HepG2 (cell line): Measurements from ENCODE around the gene DST. TPM values are rescaled to one million over a fixed set of nuclear protein-coding genes. Genes with fewer than 3 reads are reported as not detected.

Experiments
- AGO1 ChIP-seq: fragments of 200-400 bp; formaldehyde crosslinking; IDR thresholded peaks from 2 replicates; pipeline ENCODE4 v1.6.1; 2017; ENCODE audit warnings: mild to moderate bottlenecking, low read depth, low read length, moderate library complexity; ENCODE audit not compliant: poor library complexity, severe bottlenecking
- CBX1 ChIP-seq: IDR thresholded peaks from one replicate; pipeline ENCODE4 v1.6.1; 2016; ENCODE audit warnings: antibody characterized with exemption, low read depth
- CREB1 ChIP-seq, 2 experiments: fragments of 450-650 bp in 1 of 2; IDR thresholded peaks; 2 replicates each; pipeline ENCODE4 v1.6.1; 2016 to 2017; ENCODE audit warnings: control low read depth in 1 of 2, mild to moderate bottlenecking in 1 of 2, missing compliant biosample characterization in 1 of 2, missing genetic modification characterization in 1 of 2
- ERF ChIP-seq: IDR thresholded peaks from 2 replicates; pipeline ENCODE4 v1.6.1; 2018; ENCODE audit warnings: missing biosample characterization, missing genetic modification reagents
- GFI1 ChIP-seq: sonication (generic); formaldehyde crosslinking; IDR thresholded peaks from 2 replicates; pipeline ENCODE4 v1.5.0; 2020; ENCODE audit warnings: missing genetic modification reagents, mild to moderate bottlenecking, borderline replicate concordance
- HES4 ChIP-seq: sonication (generic); formaldehyde crosslinking; IDR thresholded peaks from 2 replicates; pipeline ENCODE4 v1.9.0; 2021; ENCODE audit warnings: mild to moderate bottlenecking, missing genetic modification reagents, borderline replicate concordance
- MTA1 ChIP-seq: sonication (generic); formaldehyde crosslinking; IDR thresholded peaks from 2 replicates; pipeline ENCODE4 v1.4.0; 2020; ENCODE audit warnings: missing genetic modification reagents, mild to moderate bottlenecking, borderline replicate concordance
- PHF5A ChIP-seq: IDR thresholded peaks from one replicate; pipeline ENCODE4 v1.6.1; 2018; ENCODE audit warnings: low read depth, missing genetic modification reagents; ENCODE audit not compliant: unreplicated experiment
- POGZ ChIP-seq: sonication (generic); formaldehyde crosslinking; IDR thresholded peaks from 2 replicates; pipeline ENCODE4 v1.4.0; 2020; ENCODE audit warnings: mild to moderate bottlenecking, missing genetic modification reagents
- RNF2 ChIP-seq: fragments of 450-650 bp; conservative IDR thresholded peaks from 2 replicates; pipeline ENCODE4 v1.6.1; 2016; ENCODE audit warnings: low read depth
- RORA ChIP-seq: sonication (generic); formaldehyde crosslinking; IDR thresholded peaks from 2 replicates; pipeline ENCODE4 v1.5.0; 2020; ENCODE audit warnings: mild to moderate bottlenecking, missing genetic modification reagents, moderate library complexity
- RXRB ChIP-seq: IDR thresholded peaks from 2 replicates; pipeline ENCODE4 v1.6.1; 2016; ENCODE audit warnings: borderline replicate concordance, missing genetic modification reagents, missing compliant biosample characterization
- SIX1 ChIP-seq: sonication (generic); formaldehyde crosslinking; IDR thresholded peaks from 2 replicates; pipeline ENCODE4 v1.4.0; 2020; ENCODE audit warnings: missing genetic modification reagents, borderline replicate concordance
- SNRNP70 ChIP-seq: fragments of 200-400 bp; formaldehyde crosslinking; IDR thresholded peaks from 2 replicates; pipeline ENCODE4 v1.6.1; 2017; ENCODE audit warnings: mild to moderate bottlenecking, low read depth, low read length, moderate library complexity
- SOX5 ChIP-seq: IDR thresholded peaks from 2 replicates; pipeline ENCODE4 v1.6.1; 2016; ENCODE audit warnings: borderline replicate concordance
- ZBTB42 ChIP-seq: sonication (generic); formaldehyde crosslinking; IDR thresholded peaks from 2 replicates; pipeline ENCODE4 v1.5.0; 2020; ENCODE audit warnings: mild to moderate bottlenecking, missing genetic modification reagents
- polyA plus RNA-seq, 8 experiments: library from polyadenylated mRNA; depleted of rRNA in 3 of 8; stranded (reverse) in 7 of 8; unstranded in 1 of 8; fragments of >200 nt; fragmentation: Illumina TruSeq in 4 of 8; extraction: Trizol in 4 of 8; gene quantifications; 2 replicates each; pipeline versions ENCODE4 v1.2.1 to v1.2.3, GENCODE V29; 2011 to 2016; ENCODE audit warnings: low read depth in 4 of 8, missing spikeins in 1 of 8, mixed read lengths in 1 of 8; ENCODE audit not compliant: insufficient read depth in 1 of 8
- total RNA-seq, 5 experiments: library from RNA; depleted of rRNA; stranded (reverse); fragments of >200 nt; fragmentation: Illumina TruSeq; extraction: Trizol; gene quantifications; 2 replicates each; pipeline ENCODE4 v1.2.3, GENCODE V29; 2016; ENCODE audit warnings: low read depth in 1 of 5
- TF ChIP-seq, protein P1 (sequence below): sonication (generic); formaldehyde crosslinking; IDR thresholded peaks from 2 replicates; pipeline ENCODE4 v1.4.0; 2020; ENCODE audit warnings: missing genetic modification reagents
- TF ChIP-seq, protein P2 (sequence below): IDR thresholded peaks from 2 replicates; pipeline ENCODE4 v1.6.1; 2016

DST gene
- total and polyA plus RNA-seq, 2 of the 13 experiments (the other 11 are each of a cell fraction or from before 2014, with no cell fraction given): 64.4 to 89.0 TPM

DNA sequence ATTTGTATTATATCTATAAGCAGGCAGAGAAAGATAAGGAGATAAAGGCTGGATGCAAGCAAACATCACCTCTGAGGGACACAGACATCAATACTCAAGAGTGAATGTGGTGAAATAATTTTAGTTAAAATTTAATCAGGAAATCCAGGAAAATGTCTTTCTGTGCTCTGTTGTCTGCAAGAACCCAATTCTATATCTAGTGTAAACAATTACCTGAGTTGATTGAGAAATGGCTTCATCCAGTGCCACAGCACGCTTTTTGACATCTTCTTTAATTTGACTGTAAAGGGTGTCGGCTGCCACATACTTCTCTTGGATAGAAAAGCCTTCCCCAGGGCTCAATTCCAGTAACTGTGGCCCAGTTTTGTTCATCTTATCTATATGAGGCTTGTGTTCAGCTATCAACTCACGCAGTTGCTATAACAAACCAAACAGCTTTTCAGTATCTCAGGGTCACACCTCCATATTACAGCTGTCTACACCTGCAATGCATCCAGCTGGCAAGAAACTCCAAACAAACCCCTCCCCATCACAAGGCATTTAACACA, 131.6 kb downstream of the DST start (continued):
- TF ChIP-seq, protein P1, sequence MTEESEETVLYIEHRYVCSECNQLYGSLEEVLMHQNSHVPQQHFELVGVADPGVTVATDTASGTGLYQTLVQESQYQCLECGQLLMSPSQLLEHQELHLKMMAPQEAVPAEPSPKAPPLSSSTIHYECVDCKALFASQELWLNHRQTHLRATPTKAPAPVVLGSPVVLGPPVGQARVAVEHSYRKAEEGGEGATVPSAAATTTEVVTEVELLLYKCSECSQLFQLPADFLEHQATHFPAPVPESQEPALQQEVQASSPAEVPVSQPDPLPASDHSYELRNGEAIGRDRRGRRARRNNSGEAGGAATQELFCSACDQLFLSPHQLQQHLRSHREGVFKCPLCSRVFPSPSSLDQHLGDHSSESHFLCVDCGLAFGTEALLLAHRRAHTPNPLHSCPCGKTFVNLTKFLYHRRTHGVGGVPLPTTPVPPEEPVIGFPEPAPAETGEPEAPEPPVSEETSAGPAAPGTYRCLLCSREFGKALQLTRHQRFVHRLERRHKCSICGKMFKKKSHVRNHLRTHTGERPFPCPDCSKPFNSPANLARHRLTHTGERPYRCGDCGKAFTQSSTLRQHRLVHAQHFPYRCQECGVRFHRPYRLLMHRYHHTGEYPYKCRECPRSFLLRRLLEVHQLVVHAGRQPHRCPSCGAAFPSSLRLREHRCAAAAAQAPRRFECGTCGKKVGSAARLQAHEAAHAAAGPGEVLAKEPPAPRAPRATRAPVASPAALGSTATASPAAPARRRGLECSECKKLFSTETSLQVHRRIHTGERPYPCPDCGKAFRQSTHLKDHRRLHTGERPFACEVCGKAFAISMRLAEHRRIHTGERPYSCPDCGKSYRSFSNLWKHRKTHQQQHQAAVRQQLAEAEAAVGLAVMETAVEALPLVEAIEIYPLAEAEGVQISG (CRISPR knock-in tag): no peak
- TF ChIP-seq AGO1: no peak
- TF ChIP-seq MTA1 (CRISPR knock-in tag): no peak
- TF ChIP-seq GFI1 (CRISPR knock-in tag): 0 out of 2 replicates have a peak, but pooled peaks have one; percentile 24
- no peak for TF ChIP-seq HES4
- TF ChIP-seq, protein P2, sequence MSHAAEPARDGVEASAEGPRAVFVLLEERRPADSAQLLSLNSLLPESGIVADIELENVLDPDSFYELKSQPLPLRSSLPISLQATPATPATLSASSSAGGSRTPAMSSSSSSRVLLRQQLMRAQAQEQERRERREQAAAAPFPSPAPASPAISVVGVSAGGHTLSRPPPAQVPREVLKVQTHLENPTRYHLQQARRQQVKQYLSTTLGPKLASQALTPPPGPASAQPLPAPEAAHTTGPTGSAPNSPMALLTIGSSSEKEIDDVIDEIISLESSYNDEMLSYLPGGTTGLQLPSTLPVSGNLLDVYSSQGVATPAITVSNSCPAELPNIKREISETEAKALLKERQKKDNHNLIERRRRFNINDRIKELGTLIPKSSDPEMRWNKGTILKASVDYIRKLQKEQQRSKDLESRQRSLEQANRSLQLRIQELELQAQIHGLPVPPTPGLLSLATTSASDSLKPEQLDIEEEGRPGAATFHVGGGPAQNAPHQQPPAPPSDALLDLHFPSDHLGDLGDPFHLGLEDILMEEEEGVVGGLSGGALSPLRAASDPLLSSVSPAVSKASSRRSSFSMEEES: no peak
- TF ChIP-seq POGZ: peak; percentile 26; the same call in 1 of the 2 replicates
- 0 out of 2 replicates have a peak, but pooled peaks have one; percentile 13 for TF ChIP-seq SIX1 (CRISPR knock-in tag)
- TF ChIP-seq RNF2: no peak
- TF ChIP-seq CBX1: no peak
- TF ChIP-seq SNRNP70: no peak
- TF ChIP-seq RXRB (CRISPR knock-in tag): peak; percentile 24; the same call in 1 of the 2 replicates
- TF ChIP-seq ERF (CRISPR knock-in tag): 0 out of 2 replicates have a peak, but pooled peaks have one; percentile 23
- peak; percentile 68; the same call in 1 of the 2 replicates for TF ChIP-seq SOX5 (CRISPR knock-in tag)
- TF ChIP-seq CREB1 (IDR thresholded peaks at IDR 0.05): no peak
- TF ChIP-seq CREB1 (CRISPR knock-in tag; IDR thresholded peaks at IDR 0.05): 0 out of 2 replicates have a peak, but pooled peaks have one; percentile 8
- no peak for TF ChIP-seq ZBTB42 (CRISPR knock-in tag)
- TF ChIP-seq PHF5A (CRISPR knock-in tag): no peak
- TF ChIP-seq RORA (CRISPR knock-in tag): no peak
